SIG-M5 treated with dmso at 0.1 percent for 504 hours (cell line): ENCODE results near the gene ANAPC10.

ENCODE experiments used
- DNase-seq: peaks from one replicate; lab custom pipeline; 2025; ENCODE audit not compliant: unreplicated experiment; lab: John Stamatoyannopoulos, UW

Gene ANAPC10

GRCh38 chr4:145075742-145076468 lies 22.1 kb downstream of the ANAPC10 start:
- DNase-seq = no peak

- DNase-seq = no peak
These were observed 26.4 kb downstream of the ANAPC10 start for GRCh38 chr4:145071560-145071959.

DNA sequence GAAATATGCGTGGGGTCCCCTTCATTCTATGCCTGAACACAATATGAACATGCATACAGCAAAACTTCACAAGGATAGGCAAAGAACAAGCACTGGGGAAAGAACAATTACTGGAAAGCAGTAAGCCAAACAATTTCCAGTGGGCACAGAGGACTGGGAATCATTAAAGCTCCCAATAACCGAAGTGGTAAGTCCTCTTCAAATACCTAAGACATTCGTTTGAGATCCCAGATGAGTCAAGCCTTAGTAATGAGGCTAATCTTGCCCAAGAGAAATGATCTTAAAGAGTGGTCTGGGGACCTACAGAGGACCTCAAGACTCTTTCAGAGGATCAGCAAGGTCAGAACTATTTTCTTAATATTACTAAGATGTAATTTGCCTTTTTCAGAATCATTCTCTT lies 28.6 kb downstream of the ANAPC10 start:
- DNase-seq = no peak

GRCh38 chr4:145066063-145066501 lies 31.9 kb downstream of the ANAPC10 start:
- no peak for DNase-seq

DNA sequence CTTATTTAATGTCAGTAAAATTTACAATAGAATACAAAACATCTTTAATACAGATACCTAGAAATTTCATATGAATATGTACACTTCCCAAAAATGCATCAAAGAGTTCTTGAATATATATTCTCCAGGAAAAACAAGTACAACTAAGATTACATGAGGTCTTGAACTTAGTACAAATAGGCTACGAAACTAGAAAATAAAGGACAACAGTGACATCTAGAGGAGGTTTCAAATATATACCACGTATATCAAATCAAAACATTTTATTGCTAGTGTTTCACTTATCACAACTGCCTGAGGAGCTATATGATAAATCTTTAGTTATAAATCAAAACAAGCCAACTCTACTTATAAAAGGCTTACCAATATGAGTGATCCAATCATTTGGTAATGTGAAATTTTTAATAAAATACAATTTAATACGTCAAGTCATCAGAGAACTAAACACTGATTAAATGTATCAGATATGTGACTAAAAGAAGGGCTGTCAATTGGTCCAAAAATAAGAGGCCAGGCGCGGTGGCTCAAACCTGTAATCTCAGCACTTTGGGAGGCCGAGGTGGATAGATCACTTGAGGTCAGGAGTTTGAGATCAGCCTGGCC lies 36.6 kb downstream of the ANAPC10 start:
- peak; percentile 70 for DNase-seq

DNA sequence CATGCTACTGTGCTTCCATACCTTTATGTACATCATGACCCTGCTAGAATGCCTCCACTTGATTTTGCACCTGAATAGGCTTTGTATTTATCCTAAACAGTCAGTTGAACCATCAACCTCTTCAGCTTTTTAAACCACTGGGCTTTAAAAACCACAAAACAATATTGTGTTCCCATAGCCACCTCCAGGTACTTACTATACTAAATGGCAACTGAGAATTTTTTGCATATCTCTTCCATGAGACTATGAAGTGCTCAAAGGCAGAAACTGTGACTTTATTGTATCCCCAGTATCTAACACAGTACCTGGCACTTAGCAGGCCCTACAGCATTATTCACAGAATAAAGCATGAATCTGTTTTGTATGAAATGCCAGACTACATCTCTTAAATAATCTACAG lies 39.7 kb downstream of the ANAPC10 start:
- DNase-seq = no peak

- no peak for DNase-seq
These were observed 41.5 kb downstream of the ANAPC10 start for GRCh38 chr4:145056325-145057130.

GRCh38 chr4:145055533-145056257 lies 42.3 kb downstream of the ANAPC10 start:
- no peak for DNase-seq

DNA sequence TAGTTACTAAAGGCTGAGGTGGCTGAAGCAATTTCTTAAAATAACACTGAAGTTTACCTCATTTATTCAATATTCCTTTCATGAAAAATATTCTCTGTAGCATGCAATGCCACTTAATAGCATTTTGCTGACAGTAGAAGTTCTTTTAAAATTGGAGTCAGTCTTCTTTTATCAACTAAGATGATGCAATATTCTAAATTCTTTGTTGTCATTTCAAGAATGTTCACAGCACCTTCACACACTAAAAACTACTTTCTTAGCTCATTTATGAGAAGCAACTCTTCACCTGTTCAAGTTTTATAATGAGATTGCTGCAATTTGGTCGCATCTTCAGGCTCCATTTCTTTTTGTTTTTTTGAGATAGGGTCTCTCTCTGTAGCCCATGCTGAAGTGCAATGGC lies 48.8 kb downstream of the ANAPC10 start:
- no peak for DNase-seq

DNA sequence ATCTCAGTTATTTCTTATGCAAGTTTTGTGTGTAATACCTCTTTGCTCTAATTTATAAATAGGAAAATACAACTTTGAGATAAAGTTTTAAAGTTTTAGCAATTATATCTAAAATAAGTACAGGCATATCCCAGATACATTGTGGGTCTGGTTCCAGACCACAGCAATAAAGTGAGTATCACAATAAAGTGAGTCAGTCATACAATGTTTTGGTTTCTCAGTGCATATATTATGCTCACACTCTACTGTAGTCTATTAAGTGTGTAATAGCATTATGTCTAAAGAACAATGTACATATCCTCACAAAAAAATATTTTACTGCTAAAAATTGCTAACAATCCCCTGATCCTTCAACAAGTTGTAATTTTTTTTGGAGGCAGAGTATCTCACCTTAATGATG lies 49.2 kb downstream of the ANAPC10 start:
- no peak for DNase-seq

- DNase-seq = no peak
These were observed 50.8 kb downstream of the ANAPC10 start for GRCh38 chr4:145047151-145047550.

- DNase-seq = no peak
These were observed 52.8 kb downstream of the ANAPC10 start for GRCh38 chr4:145045180-145045579.

DNA sequence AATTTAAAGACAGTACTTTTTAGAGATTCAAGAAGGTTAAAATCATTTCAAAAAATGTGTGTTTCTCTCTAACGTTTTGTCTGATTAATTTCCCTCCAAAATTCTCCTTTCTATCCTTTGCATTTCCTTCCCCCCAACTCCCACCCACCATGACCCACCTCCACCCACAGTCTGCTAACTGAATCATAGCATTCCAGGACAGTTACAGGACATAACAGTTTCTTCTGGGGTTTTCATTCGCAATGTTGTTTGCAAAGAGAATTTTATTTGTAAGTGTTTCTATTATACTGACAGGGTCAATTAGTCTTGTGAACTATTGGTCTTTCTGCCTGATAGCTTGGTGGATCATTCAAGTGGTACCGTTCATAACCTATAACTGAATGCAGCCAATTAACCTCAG lies 53.7 kb downstream of the ANAPC10 start:
- DNase-seq = no peak

- no peak for DNase-seq
These were observed 54.7 kb downstream of the ANAPC10 start for GRCh38 chr4:145043306-145043705.

DNA sequence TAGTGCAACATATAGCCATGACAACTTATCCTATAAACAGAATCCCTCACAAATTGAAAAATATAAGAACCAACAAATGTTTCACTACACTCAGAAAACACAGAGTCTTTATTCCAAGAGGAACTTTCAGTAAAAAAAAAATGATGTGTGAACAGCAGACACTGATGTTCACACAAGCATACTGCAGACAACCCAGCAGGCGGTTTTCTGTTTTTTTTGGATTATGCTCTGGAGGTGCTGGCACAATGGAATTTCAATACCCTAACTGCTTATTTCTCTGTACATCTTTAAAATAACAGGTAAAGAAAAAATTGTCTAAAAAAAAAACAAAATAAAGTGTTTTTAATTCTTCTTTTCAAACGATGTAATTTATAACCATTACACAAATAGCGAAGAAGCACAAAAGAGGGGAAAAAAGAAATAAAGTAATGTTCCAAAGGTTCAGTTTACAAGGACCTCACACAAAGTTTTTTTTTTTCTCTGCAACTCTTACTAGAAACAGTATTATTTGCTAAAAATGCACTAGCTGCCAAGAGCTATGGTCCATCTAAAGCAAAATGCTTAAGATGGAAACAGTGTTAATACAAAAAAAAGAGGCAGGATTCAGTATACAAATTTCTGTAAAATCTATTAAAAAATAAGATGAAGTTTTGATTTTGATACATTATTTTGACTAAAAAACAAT lies 55.3 kb downstream of the ANAPC10 start:
- no peak for DNase-seq

- peak; percentile 75 for DNase-seq
These were observed 56.6 kb downstream of the ANAPC10 start for GRCh38 chr4:145041378-145041777.

DNA sequence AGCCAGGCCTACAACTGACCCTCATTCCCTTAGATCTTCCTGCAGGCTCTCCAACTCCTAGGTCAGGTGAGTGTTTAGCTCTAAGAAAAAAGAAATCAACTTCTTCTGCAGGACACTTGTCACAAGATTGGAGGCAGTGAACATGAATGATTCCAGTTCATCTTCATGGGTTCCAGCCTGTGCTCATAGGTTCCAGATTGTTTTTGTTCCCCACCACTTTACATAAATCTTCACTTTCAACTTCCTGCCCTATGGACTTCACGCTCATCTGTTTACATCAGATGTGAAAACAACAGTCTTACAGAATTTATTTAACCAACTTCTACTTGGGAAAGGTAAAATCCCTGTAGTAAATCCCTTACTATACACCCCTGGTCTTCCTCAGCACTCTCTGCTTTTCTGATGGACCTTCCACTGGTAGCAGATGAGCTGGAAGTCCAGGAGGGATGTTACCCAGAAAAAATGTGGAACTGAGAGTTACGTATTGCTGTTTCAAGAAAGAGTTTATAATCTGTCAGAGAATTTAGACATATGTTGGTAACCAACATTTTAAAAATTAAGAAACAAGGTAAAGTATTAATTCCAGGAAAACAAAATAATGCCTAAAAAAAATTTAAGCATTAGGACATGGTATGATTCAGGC lies 62.4 kb downstream of the ANAPC10 start:
- DNase-seq = no peak

GRCh38 chr4:145034727-145035211 lies 63.2 kb downstream of the ANAPC10 start:
- DNase-seq = no peak

- no peak for DNase-seq
These were observed 78.7 kb downstream of the ANAPC10 start for GRCh38 chr4:145019346-145019745.

- no peak for DNase-seq
These were observed 83.6 kb downstream of the ANAPC10 start for GRCh38 chr4:145014365-145014764.
